HG03378 (cell line): ENCODE data around the gene PLEKHO2.

Experiments used
- ATAC-seq: cut with Tn5 transposase; IDR thresholded peaks from one replicate; pipeline ENCODE4 v1.9.1; 2021; ENCODE audit warnings: mild to moderate bottlenecking, moderate library complexity; ENCODE audit not compliant: unreplicated experiment

The PLEKHO2 gene

DNA sequence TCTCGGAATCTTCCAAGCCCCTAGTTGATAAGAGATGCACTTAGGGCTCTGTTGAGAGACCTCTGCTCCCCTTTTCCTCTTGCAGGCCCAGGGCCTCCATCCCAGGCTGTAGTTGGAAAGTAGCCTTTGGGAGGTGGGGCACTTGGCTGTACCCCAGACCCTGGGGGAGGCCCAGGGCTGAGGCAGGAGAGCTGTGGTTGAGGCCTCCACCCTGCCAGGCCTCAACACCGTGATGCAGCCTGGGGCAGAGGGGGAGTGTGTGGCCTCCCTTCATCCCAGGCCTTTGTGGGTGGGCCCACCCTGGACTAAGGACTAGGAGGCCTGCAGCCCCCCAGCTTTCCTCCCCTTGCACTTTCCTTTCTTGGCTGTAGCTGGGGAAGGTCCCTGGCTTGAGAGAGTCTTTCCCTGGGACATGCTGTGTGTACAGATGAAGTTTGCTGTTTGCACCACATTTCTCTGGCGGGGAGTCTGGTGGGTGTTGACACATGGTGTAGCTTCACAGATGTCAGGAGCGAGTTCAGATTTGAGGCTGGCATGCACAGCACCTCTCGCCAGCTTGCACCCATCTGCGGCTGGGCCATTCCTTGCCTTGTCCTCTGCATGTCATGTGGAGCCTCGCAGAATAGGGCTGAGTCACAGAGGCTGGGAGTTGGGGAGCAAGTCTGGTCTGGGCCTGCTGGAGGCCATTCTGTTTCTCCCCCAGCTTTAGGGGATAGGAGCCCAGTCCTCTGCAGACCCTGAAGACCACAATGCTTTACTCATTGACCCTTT is 13.7 kb downstream of the PLEKHO2 start:
- ATAC-seq: no peak

DNA sequence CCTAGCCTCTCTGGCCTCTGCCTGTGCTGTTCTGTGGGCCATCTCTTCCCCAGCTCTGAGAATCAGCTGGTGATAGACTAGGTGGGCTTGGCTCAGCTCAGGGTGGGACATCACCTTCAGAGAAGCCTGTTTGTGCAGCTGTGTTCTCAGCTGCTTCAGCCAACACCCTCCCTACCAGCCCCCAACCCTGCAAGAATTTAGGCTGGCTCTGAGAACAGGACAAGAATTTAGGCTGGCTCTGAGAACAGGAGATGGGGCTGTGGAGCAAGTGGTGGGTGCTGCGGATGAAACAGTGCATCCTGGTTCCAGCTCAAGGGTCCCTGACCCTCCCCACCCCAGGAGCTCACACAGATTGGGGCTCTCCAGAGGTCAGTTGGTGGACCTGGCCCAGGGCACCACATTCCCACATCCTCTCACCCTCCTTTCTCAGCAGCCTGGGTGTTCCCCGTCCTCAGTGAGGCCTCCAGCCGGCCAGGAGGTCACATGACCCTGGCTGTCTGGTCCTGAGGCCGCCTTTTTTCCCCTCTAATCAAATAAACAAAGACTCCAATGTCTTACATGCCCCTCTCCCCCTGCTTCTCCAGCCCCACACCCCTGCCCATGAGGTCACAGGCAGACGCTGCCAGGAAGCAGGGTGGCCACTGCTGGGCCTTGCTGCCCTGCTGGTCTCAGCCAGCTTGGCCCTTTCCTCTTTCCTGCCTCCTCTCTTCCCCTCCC is 14.9 kb downstream of the PLEKHO2 start:
- no peak for ATAC-seq

DNA sequence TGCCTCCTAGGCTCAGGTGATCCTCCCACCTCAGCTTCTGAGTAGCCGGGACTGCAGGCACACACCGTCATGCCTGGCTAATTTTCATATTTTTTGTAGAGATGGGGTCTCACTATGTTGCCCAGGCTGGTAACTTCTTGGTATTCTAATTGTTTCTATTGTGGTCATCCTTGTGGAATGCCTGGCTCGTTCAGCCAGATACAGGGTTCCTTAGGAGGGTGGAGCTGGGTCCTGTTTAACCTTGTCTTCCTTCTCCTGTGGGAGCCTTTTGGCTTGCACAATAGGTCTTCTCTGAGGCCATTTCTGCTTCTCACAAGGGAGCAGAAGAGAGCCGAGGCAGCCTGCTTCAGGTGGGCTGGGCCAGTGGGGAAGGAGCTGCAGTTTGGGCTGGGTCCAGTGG is 15.7 kb downstream of the PLEKHO2 start:
- no peak for ATAC-seq

DNA sequence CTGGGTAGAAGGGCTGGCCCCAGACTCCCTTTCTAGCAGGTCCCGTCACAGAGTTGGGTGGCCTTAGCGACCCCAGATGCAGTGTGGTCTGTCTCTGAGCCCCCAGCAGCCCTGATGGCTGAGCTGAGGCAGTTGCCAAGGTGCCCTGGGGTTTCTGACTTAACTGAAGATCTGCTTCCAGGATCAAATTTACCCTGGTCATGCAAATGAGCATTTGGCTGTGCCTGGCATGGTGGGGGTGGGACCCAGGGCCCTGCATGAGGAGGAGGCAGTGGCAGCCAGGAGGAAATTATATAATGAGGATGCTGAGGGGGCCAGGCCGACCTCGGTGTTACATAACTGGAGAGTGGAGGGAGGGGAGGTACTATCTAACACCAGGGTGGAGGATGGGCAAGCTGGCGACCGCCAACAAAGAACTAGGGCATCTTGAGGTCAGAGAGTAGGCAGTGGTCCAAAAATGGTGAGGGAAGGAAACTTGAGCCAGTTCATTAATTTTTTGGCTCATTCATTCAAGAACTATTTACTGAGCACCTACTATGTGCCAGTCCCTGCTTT is 16.4 kb downstream of the PLEKHO2 start:
- no peak for ATAC-seq

DNA sequence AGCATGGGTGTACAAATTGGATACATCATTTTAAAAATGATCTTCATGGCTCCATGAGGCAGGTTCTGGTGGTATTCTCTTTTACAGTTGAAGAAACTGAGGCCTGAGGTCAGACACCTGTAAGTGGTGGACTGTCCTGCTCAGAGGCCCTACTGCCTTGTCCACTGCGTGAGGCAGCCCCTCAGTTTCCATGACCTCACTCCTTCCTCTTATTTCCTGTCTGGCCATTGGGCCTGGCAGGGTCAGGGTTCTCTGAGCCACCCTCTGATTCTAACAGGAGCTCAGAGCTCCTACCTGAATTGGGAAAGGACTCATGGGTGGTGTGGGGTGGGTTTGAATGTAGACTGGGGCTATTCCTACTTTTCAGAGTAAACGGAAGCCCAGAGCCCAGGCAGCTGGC is 17.5 kb downstream of the PLEKHO2 start:
- no peak for ATAC-seq

DNA sequence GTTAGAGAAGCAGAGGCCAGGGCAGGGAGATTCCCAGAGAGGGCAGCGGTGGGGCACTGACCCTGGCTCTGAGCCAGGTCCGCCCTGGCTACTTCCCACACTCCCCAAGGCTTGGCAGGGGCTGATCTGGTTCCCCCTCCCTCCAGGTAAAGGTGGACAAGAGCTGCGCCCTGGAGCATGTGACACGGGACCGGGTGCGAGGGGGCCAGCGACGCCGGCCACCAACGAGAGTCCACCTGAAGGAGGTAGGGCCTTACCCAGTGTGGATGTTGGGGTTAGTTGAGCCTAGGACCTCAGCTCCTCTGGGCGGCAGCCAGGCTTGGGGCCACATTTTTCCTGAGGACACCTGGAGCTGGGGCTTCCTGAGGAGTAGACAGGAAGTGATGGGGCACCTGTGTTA is 19.6 kb downstream of the PLEKHO2 start:
- ATAC-seq: no peak

DNA sequence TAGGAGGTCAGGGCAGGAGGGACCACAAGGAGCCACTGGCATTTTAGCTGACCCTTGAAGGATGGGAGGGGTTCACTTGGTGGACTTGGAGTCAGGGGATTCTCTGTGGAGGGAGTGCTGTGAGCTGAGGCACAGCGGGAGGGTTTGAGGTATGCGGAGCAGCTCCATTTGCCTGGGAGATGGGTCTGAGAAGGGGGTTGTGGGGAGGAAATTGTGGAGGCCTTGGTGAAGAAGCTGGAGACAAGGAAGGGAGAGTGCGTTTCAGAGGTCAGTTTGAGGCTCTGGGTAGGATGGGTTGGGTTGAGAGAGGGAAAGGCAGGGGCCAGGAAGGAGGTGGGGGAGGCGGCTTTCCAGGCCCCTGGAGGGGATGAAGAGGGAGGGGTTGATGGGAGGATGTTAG is 20.2 kb downstream of the PLEKHO2 start:
- no peak for ATAC-seq

DNA sequence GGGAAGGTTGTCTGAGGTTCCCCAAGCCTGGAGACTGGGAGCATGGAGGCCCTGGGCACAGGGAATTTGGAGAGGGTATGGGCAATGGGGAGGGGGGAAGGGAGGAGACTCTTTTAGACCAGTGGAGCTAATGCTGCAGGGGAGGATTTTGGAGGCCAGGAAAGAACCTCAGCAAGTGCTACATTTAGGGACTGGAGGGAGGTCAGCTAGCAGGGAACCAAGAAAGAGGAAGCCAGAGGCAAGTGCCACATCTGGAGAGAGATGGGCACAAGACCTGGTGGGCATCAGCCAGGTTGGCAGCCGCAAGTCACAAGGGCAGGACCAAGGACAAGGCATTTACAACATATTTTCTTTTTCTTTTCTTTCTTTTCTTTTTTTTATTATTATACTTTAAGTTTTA is 20.7 kb downstream of the PLEKHO2 start:
- no peak for ATAC-seq

DNA sequence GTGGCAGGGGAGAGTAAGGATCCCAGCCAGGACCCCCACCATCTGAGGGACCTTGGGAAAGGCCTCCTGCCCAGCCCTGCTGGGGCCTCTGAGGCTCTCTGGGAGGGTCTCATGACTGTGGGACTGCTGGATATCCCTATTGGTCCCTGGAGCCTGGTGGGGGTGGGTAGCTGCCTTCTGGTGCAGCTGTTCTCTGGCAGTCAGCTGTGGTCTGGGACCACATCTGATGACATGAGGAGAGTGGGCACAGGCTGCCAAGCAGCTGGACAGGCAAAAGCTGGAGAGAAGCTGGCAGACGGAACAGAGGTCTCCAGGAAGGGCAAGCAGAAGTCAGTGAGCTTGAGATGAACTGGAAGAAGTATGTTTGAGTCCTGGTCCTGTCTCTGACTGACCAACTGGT is 22.4 kb downstream of the PLEKHO2 start:
- no peak for ATAC-seq

DNA sequence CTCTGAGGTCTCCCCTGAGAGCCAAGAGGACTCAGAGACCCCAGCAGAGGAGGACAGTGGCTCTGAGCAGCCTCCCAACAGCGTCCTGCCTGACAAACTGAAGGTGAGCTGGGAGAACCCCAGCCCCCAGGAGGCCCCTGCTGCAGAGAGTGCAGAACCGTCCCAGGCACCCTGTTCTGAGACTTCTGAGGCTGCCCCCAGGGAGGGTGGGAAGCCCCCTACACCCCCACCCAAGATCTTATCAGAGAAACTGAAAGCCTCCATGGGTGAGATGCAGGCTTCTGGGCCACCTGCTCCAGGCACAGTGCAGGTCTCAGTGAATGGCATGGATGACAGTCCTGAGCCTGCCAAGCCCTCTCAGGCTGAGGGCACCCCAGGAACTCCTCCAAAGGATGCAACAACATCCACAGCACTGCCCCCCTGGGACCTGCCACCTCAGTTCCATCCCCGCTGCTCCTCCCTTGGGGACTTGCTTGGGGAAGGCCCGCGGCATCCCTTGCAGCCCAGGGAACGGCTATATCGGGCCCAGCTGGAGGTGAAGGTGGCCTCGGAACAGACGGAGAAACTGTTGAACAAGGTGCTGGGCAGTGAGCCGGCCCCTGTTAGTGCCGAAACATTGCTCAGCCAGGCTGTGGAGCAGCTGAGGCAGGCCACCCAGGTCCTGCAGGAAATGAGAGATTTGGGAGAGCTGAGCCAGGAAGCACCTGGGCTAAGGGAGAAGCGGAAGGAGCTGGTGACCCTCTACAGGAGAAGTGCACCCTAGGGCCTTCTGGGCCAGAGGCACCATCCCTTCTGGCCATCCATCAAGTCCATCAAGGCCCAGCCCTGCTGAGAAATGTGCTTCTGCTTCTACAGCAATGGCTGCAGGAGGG is 23.6 kb downstream of the PLEKHO2 start:
- no peak for ATAC-seq

DNA sequence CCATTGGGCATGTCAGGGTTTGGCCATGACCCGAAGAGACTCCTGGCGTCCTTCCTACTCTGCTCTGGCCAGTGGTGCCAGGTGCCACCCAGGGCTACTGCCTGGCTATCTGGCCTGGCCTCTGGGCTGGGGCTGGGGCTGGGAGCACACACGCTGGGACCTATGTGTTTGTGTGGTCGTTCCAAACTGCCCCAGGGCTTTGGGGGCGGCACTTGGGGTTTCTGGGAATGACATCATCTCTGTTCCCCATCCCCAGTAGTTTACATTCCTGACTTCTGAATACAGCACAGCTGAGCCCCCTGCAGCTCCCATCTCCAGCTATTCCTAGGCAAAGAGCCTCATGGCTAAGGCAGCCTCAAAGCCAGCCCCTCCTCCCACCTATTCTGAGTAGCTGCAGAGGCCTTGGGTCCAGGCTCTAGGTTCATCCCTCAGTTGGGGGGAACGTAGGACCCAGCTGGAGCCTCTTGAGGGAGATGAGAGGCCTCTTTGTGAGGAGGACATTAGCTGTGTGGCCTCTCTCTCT is 24.3 kb downstream of the PLEKHO2 start:
- ATAC-seq: no peak

DNA sequence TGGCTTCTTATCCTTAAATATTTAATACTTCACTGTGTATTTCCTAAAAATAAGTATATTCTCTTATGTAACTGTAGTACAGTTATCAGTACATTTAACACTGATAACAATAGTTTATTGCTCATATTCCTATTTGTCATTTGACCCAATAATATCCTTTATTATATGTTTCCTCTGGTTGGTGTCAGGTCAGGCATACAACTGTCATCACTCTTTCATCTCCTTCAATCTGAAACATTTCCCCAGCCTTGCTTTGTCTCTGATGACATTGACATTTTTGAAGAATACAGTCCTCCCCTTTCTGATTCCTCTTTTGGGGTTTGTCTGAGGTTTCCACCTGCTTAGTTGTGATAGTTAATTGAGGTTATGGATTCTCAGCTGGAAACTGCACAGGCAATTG is 27.8 kb downstream of the PLEKHO2 start:
- ATAC-seq: no peak

DNA sequence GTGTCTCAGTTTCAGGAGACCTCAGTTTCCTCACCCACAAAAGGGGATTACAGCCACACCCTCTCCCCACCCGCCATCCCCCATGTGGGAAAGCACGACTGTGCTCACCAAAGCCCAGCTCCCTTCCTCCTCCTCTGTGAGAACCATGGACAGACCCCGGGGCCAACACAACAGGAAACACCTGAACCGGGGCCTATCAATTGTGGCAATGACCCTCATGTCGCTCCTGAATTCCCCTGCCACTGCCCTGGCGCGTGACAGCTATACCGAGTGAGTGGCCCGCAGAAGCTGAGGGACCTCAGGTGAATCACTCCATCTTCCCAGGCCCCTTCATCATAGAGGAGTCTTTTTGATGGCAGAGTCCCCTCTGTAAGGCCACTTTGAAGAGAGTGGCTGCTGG is 28.6 kb downstream of the PLEKHO2 start:
- no peak for ATAC-seq

DNA sequence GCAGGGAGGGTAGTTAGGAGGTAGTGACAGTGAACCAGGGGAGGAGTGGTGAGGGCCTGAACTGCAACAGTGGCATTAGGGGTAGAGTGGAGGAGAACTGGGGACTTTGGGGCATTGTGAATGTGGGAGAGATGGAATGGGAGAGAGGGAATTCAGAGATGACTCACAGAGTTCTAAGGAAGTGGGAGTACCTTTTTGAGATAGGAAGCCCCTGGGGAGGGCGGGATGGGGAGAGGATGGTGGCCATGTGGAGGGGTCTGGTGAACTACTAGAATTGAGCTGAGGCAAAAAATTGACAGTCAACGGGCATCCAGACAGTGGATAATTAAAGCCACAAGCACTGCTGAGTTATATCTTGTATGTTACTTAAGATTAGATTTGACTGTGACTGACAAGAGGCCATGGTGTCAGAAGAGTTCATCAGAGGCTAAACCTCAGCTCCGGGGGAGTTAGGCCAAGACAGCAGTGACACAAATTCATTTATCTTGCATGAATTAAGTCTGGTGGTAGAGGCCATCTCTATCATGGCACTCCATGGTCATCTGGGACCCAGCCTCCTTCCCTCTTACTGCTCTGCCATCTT is 34.0 kb downstream of the PLEKHO2 start:
- no peak for ATAC-seq

DNA sequence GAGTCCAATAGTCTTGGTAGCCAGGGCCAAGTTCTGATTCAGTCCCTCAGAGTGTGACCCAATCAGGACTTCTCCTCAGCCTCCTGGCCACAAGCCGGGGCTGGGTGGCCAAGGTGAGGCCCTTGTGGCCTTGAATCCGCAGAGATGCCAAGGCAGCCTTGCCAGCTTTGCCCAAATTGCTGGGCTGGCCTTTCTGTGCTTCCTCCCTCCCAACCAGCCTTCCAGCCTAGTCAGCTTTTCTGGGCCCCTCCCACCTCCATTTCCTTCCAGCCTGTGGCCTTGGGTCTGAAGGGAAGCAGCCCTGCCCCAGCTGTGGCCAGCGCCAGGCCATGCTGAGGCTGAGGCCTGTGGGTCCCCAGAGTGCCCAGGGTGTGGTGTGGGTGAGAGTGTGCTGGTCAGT is 35.7 kb downstream of the PLEKHO2 start:
- ATAC-seq: no peak

DNA sequence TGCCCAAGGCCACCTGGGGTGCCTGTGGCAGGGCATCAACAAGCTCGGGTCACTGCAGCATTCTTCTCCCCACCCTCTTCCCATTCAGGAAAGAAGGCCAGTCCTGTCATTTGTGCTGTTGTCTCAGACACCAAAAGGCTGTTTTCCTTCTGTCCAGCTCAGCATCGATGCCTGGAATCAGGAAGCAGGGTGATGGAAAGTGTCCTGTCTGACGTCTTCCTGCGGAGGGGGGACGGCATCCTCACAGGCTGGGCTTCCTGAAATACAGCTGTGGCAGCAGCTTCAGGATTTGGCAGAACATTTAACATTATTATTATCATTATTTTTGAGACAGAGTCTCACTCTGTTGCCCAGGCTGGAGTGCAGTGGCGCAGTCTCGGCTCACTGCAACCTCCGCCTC is 37.0 kb downstream of the PLEKHO2 start:
- ATAC-seq: no peak

DNA sequence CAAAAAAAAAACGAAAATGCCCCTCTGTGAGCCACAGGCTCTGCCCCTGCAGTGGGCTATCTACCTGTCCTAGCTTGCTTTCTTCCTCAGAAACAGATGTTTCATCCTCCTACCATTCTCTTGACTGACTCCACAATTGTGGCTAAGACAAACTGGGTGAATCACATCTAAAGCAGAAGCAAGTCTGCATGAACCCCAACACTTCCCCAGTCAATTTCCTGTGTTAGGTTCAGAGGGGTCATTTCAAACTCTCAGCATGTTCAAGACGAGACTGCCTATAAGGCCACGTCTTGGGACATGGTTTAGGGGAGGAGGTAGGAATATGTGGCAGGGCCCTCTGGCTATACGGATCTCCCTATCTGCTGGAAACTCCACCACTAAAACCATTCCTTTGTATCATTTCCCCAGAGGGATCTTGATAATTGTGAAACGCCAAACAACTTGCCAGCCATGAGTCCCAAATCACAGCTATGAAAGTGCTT is 41.4 kb downstream of the PLEKHO2 start:
- ATAC-seq: peak; percentile 52

DNA sequence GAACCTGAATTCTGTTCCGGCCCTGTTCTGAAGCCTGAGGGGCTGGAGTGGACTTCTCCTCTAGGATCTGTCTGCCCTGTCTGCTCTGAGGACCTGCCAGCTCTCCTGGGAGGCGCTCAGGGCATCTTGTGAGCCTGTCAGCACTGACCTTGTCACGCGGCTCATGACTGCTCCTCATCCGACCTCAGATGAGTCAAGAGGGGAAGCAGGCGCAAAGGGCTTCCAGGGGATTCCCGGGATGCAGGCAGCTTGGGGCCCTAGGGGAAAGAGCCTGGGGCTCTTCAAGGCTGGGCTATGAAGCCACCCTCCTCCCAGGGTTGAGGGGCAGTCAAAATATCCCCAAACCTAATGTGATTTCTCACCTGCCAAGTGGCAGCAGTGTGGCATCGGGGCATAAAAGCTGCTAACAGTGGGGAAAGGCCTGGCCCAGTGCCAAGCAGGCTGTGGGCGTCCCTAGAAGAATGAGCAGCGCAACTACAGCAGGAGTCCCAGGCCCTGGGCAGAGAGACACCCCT is 42.3 kb downstream of the PLEKHO2 start:
- peak; percentile 43 for ATAC-seq

DNA sequence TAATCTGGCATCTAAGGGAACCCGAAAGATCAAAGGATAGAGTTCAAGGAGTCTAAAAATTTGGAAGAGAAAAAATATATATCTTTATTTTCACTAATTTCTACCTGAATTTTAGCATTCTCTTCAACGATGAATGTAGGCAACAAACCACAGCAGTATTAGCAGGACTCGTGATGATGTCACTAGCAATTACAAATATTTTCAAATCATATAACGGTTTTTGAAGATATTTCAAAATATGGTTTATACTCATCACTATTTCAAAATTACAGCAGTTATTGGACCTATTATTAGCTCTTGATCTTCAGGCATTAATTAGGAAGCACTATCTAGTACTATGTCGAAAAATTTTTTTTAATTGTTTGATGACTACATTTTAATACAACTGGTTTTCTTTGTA is 43.0 kb downstream of the PLEKHO2 start:
- no peak for ATAC-seq

DNA sequence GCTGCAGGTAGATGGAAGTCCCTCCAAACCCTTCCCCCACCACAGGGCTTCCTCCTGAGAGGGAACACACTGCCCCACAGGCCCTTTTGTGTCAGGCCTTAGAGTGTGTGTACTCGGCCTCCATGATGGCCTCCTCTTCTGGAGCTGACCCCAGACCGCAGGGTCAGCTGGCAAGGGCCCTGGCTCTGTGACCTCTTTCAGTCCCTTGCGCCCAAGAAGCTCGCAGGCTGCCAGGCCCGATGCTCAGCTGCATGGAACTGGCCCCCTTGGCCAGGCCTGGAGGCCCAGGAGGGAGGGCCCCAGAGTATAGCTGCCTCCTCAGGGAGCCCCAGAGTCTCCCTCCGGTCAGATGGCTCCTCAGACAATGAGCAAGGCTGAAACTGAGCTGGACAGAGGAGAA is 46.6 kb downstream of the PLEKHO2 start:
- no peak for ATAC-seq
